ENCODE results near the gene SSU72.

GRCh38 chr1:1598051-1598719, 23.5 kb upstream of the SSU72 start:
- TF ChIP-seq CTCF (IDR thresholded peaks at IDR 0.05): no peak
- TF ChIP-seq POLR2A (IDR thresholded peaks at IDR 0.05): no peak
- no peak for TF ChIP-seq EP300 (IDR thresholded peaks at IDR 0.05)
- no peak for TF ChIP-seq POLR2AphosphoS5 (IDR thresholded peaks at IDR 0.05)
